ENCODE data around the gene ARL4C.

Gene ARL4C

GRCh38 chr2:234488913-234489451 lies 7.9 kb downstream of the ARL4C start:
- in situ Hi-C loops (cut with HindIII; ENCODE audit: low sequenced_read_pairs), result no loop called here
- no peak for DNase-seq (ENCODE audit: low read depth, low spot score)
- H3K4me3 ChIP-seq (ENCODE audit: low read depth, low read length), result no peak overlapping the region
- no peak for TF ChIP-seq CTCF (IDR thresholded peaks at IDR 0.05; ENCODE audit: low read depth, low read length)

GRCh38 chr2:234488486-234488885 lies 8.4 kb downstream of the ARL4C start:
- no peak for DNase-seq (ENCODE audit: low read depth, low spot score)
- no peak overlapping the region for H3K4me3 ChIP-seq (ENCODE audit: low read depth, low read length)
- in situ Hi-C loops (cut with HindIII; ENCODE audit: low sequenced_read_pairs), result no loop called here
- TF ChIP-seq CTCF (IDR thresholded peaks at IDR 0.05; ENCODE audit: low read depth, low read length), result no peak

GRCh38 chr2:234487356-234487755 lies 9.5 kb downstream of the ARL4C start:
- H3K4me3 ChIP-seq (ENCODE audit: low read depth, low read length), result no peak overlapping the region
- in situ Hi-C loops (cut with HindIII; ENCODE audit: low sequenced_read_pairs), result no loop called here
- TF ChIP-seq CTCF (IDR thresholded peaks at IDR 0.05; ENCODE audit: low read depth, low read length), result no peak
- DNase-seq (ENCODE audit: low read depth, low spot score), result no peak

GRCh38 chr2:234483568-234484251 lies 13.2 kb downstream of the ARL4C start:
- DNase-seq (ENCODE audit: low read depth, low spot score), result no peak
- TF ChIP-seq CTCF (IDR thresholded peaks at IDR 0.05; ENCODE audit: low read depth, low read length), result peak; percentile 35
- in situ Hi-C loops (cut with HindIII; ENCODE audit: low sequenced_read_pairs), result no loop called here
- no peak overlapping the region for H3K4me3 ChIP-seq (ENCODE audit: low read depth, low read length)

- H3K4me3 ChIP-seq (ENCODE audit: low read depth, low read length), result no peak overlapping the region
- TF ChIP-seq CTCF (IDR thresholded peaks at IDR 0.05; ENCODE audit: low read depth, low read length), result no peak
- in situ Hi-C loops (cut with HindIII; ENCODE audit: low sequenced_read_pairs), result no loop called here
- DNase-seq (ENCODE audit: low read depth, low spot score), result no peak
Observed at GRCh38 chr2:234481301-234481700, 15.6 kb downstream of the ARL4C start.

- DNase-seq (ENCODE audit: low read depth, low spot score), result no peak
- H3K4me3 ChIP-seq (ENCODE audit: low read depth, low read length), result no peak overlapping the region
- in situ Hi-C loops (cut with HindIII; ENCODE audit: low sequenced_read_pairs), result no loop called here
- TF ChIP-seq CTCF (IDR thresholded peaks at IDR 0.05; ENCODE audit: low read depth, low read length), result no peak
Observed at GRCh38 chr2:234480337-234480736, 16.5 kb downstream of the ARL4C start.
